Measurements from ENCODE around the gene OSBP.

GRCh38 chr11:59659981-59660380 lies 44.4 kb upstream of the OSBP start:
- TF ChIP-seq, protein P1, sequence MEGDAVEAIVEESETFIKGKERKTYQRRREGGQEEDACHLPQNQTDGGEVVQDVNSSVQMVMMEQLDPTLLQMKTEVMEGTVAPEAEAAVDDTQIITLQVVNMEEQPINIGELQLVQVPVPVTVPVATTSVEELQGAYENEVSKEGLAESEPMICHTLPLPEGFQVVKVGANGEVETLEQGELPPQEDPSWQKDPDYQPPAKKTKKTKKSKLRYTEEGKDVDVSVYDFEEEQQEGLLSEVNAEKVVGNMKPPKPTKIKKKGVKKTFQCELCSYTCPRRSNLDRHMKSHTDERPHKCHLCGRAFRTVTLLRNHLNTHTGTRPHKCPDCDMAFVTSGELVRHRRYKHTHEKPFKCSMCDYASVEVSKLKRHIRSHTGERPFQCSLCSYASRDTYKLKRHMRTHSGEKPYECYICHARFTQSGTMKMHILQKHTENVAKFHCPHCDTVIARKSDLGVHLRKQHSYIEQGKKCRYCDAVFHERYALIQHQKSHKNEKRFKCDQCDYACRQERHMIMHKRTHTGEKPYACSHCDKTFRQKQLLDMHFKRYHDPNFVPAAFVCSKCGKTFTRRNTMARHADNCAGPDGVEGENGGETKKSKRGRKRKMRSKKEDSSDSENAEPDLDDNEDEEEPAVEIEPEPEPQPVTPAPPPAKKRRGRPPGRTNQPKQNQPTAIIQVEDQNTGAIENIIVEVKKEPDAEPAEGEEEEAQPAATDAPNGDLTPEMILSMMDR (IDR thresholded peaks at IDR 0.05 in 8 of 11, conservative IDR thresholded peaks at IDR 0.05 in 3 of 11): no peak
- TF ChIP-seq POLR2A (IDR thresholded peaks at IDR 0.05): no peak

Measured in spleen (tissue), 7 donors.